HEK293 (cell line): ENCODE data around the gene RNF135.
A peak's percentile ranks its signal among the peaks of the same experiment; 100 is the strongest.

Experiments
- CTCF ChIA-PET: fragments of 350-600 bp; formaldehyde crosslinking; extraction: SDS; loops from one replicate; lab custom pipeline; 2021; ENCODE audit warnings: antibody characterized with exemption; lab: Yijun Ruan, JAX
- POLR2A ChIA-PET: fragments of 300-600 bp; formaldehyde crosslinking; extraction: SDS; loops from one replicate; lab custom pipeline; 2020; ENCODE audit warnings: antibody characterized with exemption, inconsistent platforms; lab: Yijun Ruan, JAX
- H3K27ac ChIP-seq: fragments of 200-500 bp; sonication (Bioruptor generic); 2 replicates; pipeline ENCODE4 v1.5.1; 2014; ENCODE audit warnings: low read depth, low read length, control low read depth, inconsistent platforms; ENCODE audit errors: extremely low read depth
- H3K36me3 ChIP-seq, 2 experiments: fragments of 200-500 bp in 1 of 2; sonication (Bioruptor generic) in 1 of 2; 1 replicate in 1 of 2; 2 replicates in 1 of 2; pipeline ENCODE4 v1.5.1; 2014 to 2017; ENCODE audit warnings: inconsistent platforms in 2 of 2, low read length in 2 of 2; ENCODE audit not compliant: control insufficient read depth in 2 of 2, insufficient read depth in 1 of 2
- H3K4me1 ChIP-seq: fragments of 200-500 bp; sonication (Bioruptor generic); 2 replicates; pipeline ENCODE4 v1.5.1; 2014; ENCODE audit warnings: mild to moderate bottlenecking, low read length, inconsistent platforms; ENCODE audit not compliant: control insufficient read depth, insufficient read depth
- H3K4me3 ChIP-seq: 2 replicates; pipeline ENCODE4 v1.5.1; 2011; ENCODE audit warnings: low read depth, mild to moderate bottlenecking, control low read depth, low read length, moderate library complexity
- H3K9me3 ChIP-seq: fragments of 200-500 bp; sonication (Bioruptor generic); 2 replicates; pipeline ENCODE4 v1.5.1; 2014; ENCODE audit warnings: low read depth, low read length, inconsistent platforms; ENCODE audit not compliant: control insufficient read depth, insufficient read depth
- BCL11B ChIP-seq: fragments of 450-650 bp; formaldehyde crosslinking; IDR thresholded peaks from 2 replicates; pipeline ENCODE4 v1.5.1; 2016; ENCODE audit warnings: low read depth, missing biosample characterization, missing genetic modification characterization
- ELK4 ChIP-seq: IDR thresholded peaks from 2 replicates; pipeline ENCODE4 v1.6.1; 2011; ENCODE audit warnings: mild to moderate bottlenecking, low read depth, low read length, borderline replicate concordance
- KLF8 ChIP-seq: fragments of 450-650 bp; formaldehyde crosslinking; IDR thresholded peaks from 2 replicates; pipeline ENCODE4 v1.5.1; 2016; ENCODE audit warnings: missing biosample characterization, missing genetic modification characterization
- PRDM10 ChIP-seq: fragments of 450-650 bp; formaldehyde crosslinking; IDR thresholded peaks from 2 replicates; pipeline ENCODE4 v1.5.1; 2016; ENCODE audit warnings: missing biosample characterization, missing genetic modification characterization
- SP2 ChIP-seq: fragments of 450-650 bp; formaldehyde crosslinking; IDR thresholded peaks from 2 replicates; pipeline ENCODE4 v1.5.1; 2016; ENCODE audit warnings: missing biosample characterization, missing genetic modification characterization
- TRIM28 ChIP-seq: IDR thresholded peaks from 2 replicates; pipeline ENCODE4 v1.6.1; 2011; ENCODE audit warnings: low read length, control low read depth, borderline replicate concordance
- ZBTB17 ChIP-seq: fragments of 450-650 bp; formaldehyde crosslinking; IDR thresholded peaks from 2 replicates; pipeline ENCODE4 v1.5.1; 2016; ENCODE audit warnings: missing biosample characterization, missing genetic modification characterization
- ZBTB26 ChIP-seq: fragments of 450-650 bp; formaldehyde crosslinking; optimal IDR thresholded peaks from 2 replicates; pipeline ENCODE3; 2016; ENCODE audit warnings: missing biosample characterization, mild to moderate bottlenecking, missing genetic modification characterization
- ZNF175 ChIP-seq: fragments of 450-650 bp; formaldehyde crosslinking; IDR thresholded peaks from 2 replicates; pipeline ENCODE4 v1.5.1; 2016; ENCODE audit warnings: missing biosample characterization, missing genetic modification characterization
- ZNF214 ChIP-seq: fragments of 450-650 bp; formaldehyde crosslinking; IDR thresholded peaks from 2 replicates; pipeline ENCODE4 v1.5.1; 2017; ENCODE audit warnings: missing biosample characterization, mild to moderate bottlenecking, missing genetic modification characterization, borderline replicate concordance
- ZNF423 ChIP-seq: fragments of 450-650 bp; formaldehyde crosslinking; IDR thresholded peaks from 2 replicates; pipeline ENCODE4 v1.5.1; 2016; ENCODE audit warnings: missing biosample characterization, missing genetic modification characterization
- ZNF544 ChIP-seq: fragments of 450-650 bp; formaldehyde crosslinking; IDR thresholded peaks from 2 replicates; pipeline ENCODE4 v1.5.0; 2017; ENCODE audit warnings: missing biosample characterization, missing genetic modification characterization
- ZSCAN30 ChIP-seq: fragments of 450-650 bp; IDR thresholded peaks from 2 replicates; pipeline ENCODE4 v1.5.1; 2018; ENCODE audit warnings: missing biosample characterization, mild to moderate bottlenecking, missing genetic modification characterization, moderate library complexity

Gene RNF135

GRCh38 chr17:30921544-30922196, 49.2 kb upstream of the RNF135 start, which contains the start of gene ADAP2 (continued):
- TF ChIP-seq ZBTB26 (tag by site-specific recombination) (peak; percentile 25), ZBTB17 (peak; percentile 77), ZSCAN30 (tag by site-specific recombination) (0 out of 2 replicates have a peak, but pooled peaks have one; percentile 72), SP2 (tag by site-specific recombination) (peak; percentile 62)

GRCh38 chr17:30922235-30923030, 48.4 kb upstream of the RNF135 start:
- CTCF ChIA-PET, result interaction anchor here (0.5 kb wide), 1 partner anchor 798 kb away, joined by 5 read pairs; no protein-coding TSS in a partner anchor
- Histone ChIP-seq H3K4me3 (peak overlapping the region; percentile 50), H3K36me3 (peaks cover 0 to 24% of the 10 kb centered on the region in 2 experiments; a peak in 2 of 3 replicates), H3K27ac (no peak overlapping the region; the same call in 1 of the 2 replicates), H3K4me1 (no peaks in the 10 kb centered on the region), H3K9me3 (no peaks in the 10 kb centered on the region)
- TF ChIP-seq ZBTB26 (tag by site-specific recombination) (peak; percentile 9), ZNF423 (tag by site-specific recombination) (no peak)
- POLR2A ChIA-PET, result interaction anchor here (0.5 to 1.1 kb wide), 6 partner anchors 16 to 501 kb away, joined by 3 to 5 read pairs (median 4); no protein-coding TSS in a partner anchor

- Histone ChIP-seq H3K36me3 (peaks cover 0 to 32% of the 10 kb centered on the region in 2 experiments; a peak in 2 of 3 replicates), H3K9me3 (no peaks in the 10 kb centered on the region), H3K27ac (no peak overlapping the region), H3K4me1 (no peaks in the 10 kb centered on the region), H3K4me3 (no peak overlapping the region)
- ChIA-PET CTCF (interaction anchor here (0.6 kb wide), 2 partner anchors 41 to 271 kb away, joined by 4 read pairs; no protein-coding TSS in a partner anchor), POLR2A (interaction anchor here (1.2 kb wide), 1 partner anchor 84 kb away, joined by 3 read pairs; no protein-coding TSS in a partner anchor)
- no peak for TF ChIP-seq TRIM28
- TF ChIP-seq PRDM10 (tag by site-specific recombination), result peak; percentile 85
These were observed 46.5 kb upstream of the RNF135 start for GRCh38 chr17:30924341-30924740.

- ChIA-PET CTCF (no interaction called here), POLR2A (interaction anchor here (0.5 kb wide), 1 partner anchor 41 kb away, joined by 7 read pairs; no protein-coding TSS in a partner anchor)
- Histone ChIP-seq H3K36me3 (peaks cover 0 to 44% of the 10 kb centered on the region in 2 experiments; a peak in 2 of 3 replicates), H3K9me3 (no peaks in the 10 kb centered on the region), H3K4me3 (no peak overlapping the region), H3K27ac (peak overlapping the region; percentile 16; the same call in 1 of the 2 replicates), H3K4me1 (no peaks in the 10 kb centered on the region)
- TF ChIP-seq BCL11B (tag by site-specific recombination), result no peak
- no peak for TF ChIP-seq ZNF544
- TF ChIP-seq ZNF214 (tag by site-specific recombination), result no peak
- no peak for TF ChIP-seq ZNF175
- TF ChIP-seq KLF8, result no peak
- no peak for TF ChIP-seq ELK4
These were observed 44.3 kb upstream of the RNF135 start for GRCh38 chr17:30926516-30926915.
